GM23338 (cell line): ENCODE measurements around the gene RNU7-1. TPM values are rescaled to one million over a fixed set of nuclear protein-coding genes. Genes with fewer than 3 reads are reported as not detected.

Experiments used
- ATAC-seq: fragments of 200-7000 bp; cut with Tn5 transposase; 3 replicates; pipeline ENCODE4 v1.9.1; 2020
- DNase-seq: peaks from one replicate; pipeline ENCODE4 v3.0.0-alpha.2; 2015; ENCODE audit warnings: low spot score
- H2AFZ ChIP-seq: fragments of 200-600 bp; sonication (generic); 2 replicates; pipeline ENCODE4 v1.8.0; 2016; ENCODE audit warnings: antibody characterized with exemption, mild to moderate bottlenecking, moderate library complexity
- H3F3A ChIP-seq: fragments of 200-600 bp; sonication (generic); replicated peaks from 2 replicates; pipeline ENCODE4 v1.8.0; 2017; ENCODE audit warnings: antibody characterized with exemption, mixed run types, low read depth
- H3K27ac ChIP-seq: fragments of 200-600 bp; sonication (generic); 2 replicates; pipeline ENCODE4 v1.6.1; 2016; ENCODE audit warnings: low read depth
- H3K27me3 ChIP-seq: fragments of 200-600 bp; sonication (generic); 2 replicates; pipeline ENCODE4 v1.8.0; 2016; ENCODE audit warnings: mild to moderate bottlenecking, mixed run types, moderate library complexity; ENCODE audit not compliant: insufficient read depth
- H3K36me3 ChIP-seq: fragments of 200-600 bp; sonication (generic); 2 replicates; pipeline ENCODE4 v1.8.0; 2016; ENCODE audit warnings: mild to moderate bottlenecking; ENCODE audit not compliant: insufficient read depth
- H3K4me1 ChIP-seq: fragments of 200-600 bp; sonication (generic); 2 replicates; pipeline ENCODE4 v1.8.0; 2016; ENCODE audit warnings: mild to moderate bottlenecking, moderate library complexity; ENCODE audit not compliant: insufficient read depth
- H3K4me2 ChIP-seq: fragments of 200-600 bp; sonication (generic); 2 replicates; pipeline ENCODE4 v1.7.1; 2017; ENCODE audit warnings: mixed run types
- H3K4me3 ChIP-seq: fragments of 200-600 bp; sonication (generic); 2 replicates; pipeline ENCODE4 v1.6.1; 2016; ENCODE audit warnings: mixed run types
- H3K79me2 ChIP-seq: fragments of 200-600 bp; sonication (generic); replicated peaks from 2 replicates; pipeline ENCODE4 v1.8.0; 2017; ENCODE audit warnings: mild to moderate bottlenecking; ENCODE audit not compliant: insufficient read depth
- H3K9me2 ChIP-seq: fragments of 200-600 bp; sonication (generic); 2 replicates; pipeline ENCODE4 v1.8.0; 2017; ENCODE audit not compliant: insufficient read depth
- H4K20me1 ChIP-seq: fragments of 200-600 bp; sonication (generic); replicated peaks from 2 replicates; pipeline ENCODE4 v1.8.0; 2017; ENCODE audit warnings: mild to moderate bottlenecking; ENCODE audit not compliant: insufficient read depth
- H3K27ac Mint-ChIP-seq: 2 replicates; pipeline ENCODE4 v1.8.0; 2020; ENCODE audit warnings: inconsistent platforms, mild to moderate bottlenecking, moderate library complexity, mixed read lengths
- H3K27me3 Mint-ChIP-seq: 3 replicates; pipeline ENCODE4 v1.8.0; 2022; ENCODE audit warnings: low read depth, mild to moderate bottlenecking, moderate library complexity, mixed read lengths, inconsistent platforms; ENCODE audit not compliant: insufficient read depth, poor library complexity
- H3K36me3 Mint-ChIP-seq: 3 replicates; pipeline ENCODE4 v1.8.0; 2021; ENCODE audit warnings: low read depth, mild to moderate bottlenecking, inconsistent platforms, moderate library complexity, mixed read lengths
- H3K4me1 Mint-ChIP-seq: 3 replicates; pipeline ENCODE4 v1.8.0; 2020; ENCODE audit warnings: mild to moderate bottlenecking, inconsistent platforms, mixed read lengths
- H3K4me3 Mint-ChIP-seq: 3 replicates; pipeline ENCODE4 v1.8.0; 2021; ENCODE audit warnings: moderate library complexity, mild to moderate bottlenecking, inconsistent platforms, mixed read lengths
- H3K9me3 Mint-ChIP-seq: 3 replicates; pipeline ENCODE4 v1.8.0; 2020; ENCODE audit warnings: moderate library complexity, mild to moderate bottlenecking, inconsistent platforms, mixed read lengths
- CREB1 ChIP-seq: fragments of 250-450 bp; sonication (Bioruptor Pico); IDR thresholded peaks from 2 replicates; pipeline ENCODE4 v1.5.0; 2020; ENCODE audit warnings: low read depth, mild to moderate bottlenecking, moderate library complexity
- CTCF ChIP-seq, 2 experiments: fragments of 200-600 bp in 1 of 2; sonication (generic) in 1 of 2; conservative IDR thresholded peaks; 2 replicates each; pipeline versions ENCODE4 v1.5.1 to v1.6.1; 2016 to 2017; ENCODE audit warnings: antibody characterized with exemption in 2 of 2, low read depth in 2 of 2, mild to moderate bottlenecking in 2 of 2, moderate library complexity in 1 of 2
- ETS1 ChIP-seq: IDR thresholded peaks from 2 replicates; pipeline ENCODE4 v1.6.1; 2016; ENCODE audit warnings: antibody characterized with exemption
- EZH2 ChIP-seq: fragments of 200-600 bp; sonication (generic); IDR thresholded peaks from one replicate; pipeline ENCODE4 v1.8.0; 2017; ENCODE audit warnings: antibody characterized with exemption, mild to moderate bottlenecking, low read depth; ENCODE audit not compliant: unreplicated experiment
- EZH2phosphoT487 ChIP-seq: fragments of 200-600 bp; sonication (generic); IDR thresholded peaks from one replicate; pipeline ENCODE4 v1.8.1; 2018; ENCODE audit warnings: antibody characterized with exemption; ENCODE audit not compliant: unreplicated experiment
- JUNB ChIP-seq: IDR thresholded peaks from one replicate; pipeline ENCODE4 v1.6.1; 2016; ENCODE audit warnings: antibody characterized with exemption; ENCODE audit not compliant: unreplicated experiment
- NANOG ChIP-seq: IDR thresholded peaks from 2 replicates; pipeline ENCODE4 v1.6.1; 2016; ENCODE audit warnings: antibody characterized with exemption, borderline replicate concordance
- POLR2AphosphoS5 ChIP-seq: IDR thresholded peaks from 2 replicates; pipeline ENCODE4 v1.6.1; 2016; ENCODE audit warnings: antibody characterized with exemption, low read depth
- REST ChIP-seq: IDR thresholded peaks from one replicate; pipeline ENCODE4 v1.6.1; 2018; ENCODE audit warnings: antibody characterized with exemption; ENCODE audit not compliant: unreplicated experiment
- STAT1 ChIP-seq: IDR thresholded peaks from one replicate; pipeline ENCODE4 v1.6.1; 2016; ENCODE audit warnings: antibody characterized with exemption; ENCODE audit not compliant: unreplicated experiment
- ZNF114 ChIP-seq: fragments of 250-450 bp; sonication (Bioruptor Pico); IDR thresholded peaks from 2 replicates; pipeline ENCODE4 v1.5.0; 2020; ENCODE audit warnings: mild to moderate bottlenecking, moderate library complexity
- ZNF331 ChIP-seq: fragments of 250-450 bp; sonication (Bioruptor Pico); IDR thresholded peaks from 2 replicates; pipeline ENCODE4 v1.5.0; 2020; ENCODE audit warnings: low read depth, mild to moderate bottlenecking, moderate library complexity
- ZNF462 ChIP-seq: fragments of 250-450 bp; sonication (Bioruptor Pico); IDR thresholded peaks from 2 replicates; pipeline ENCODE4 v1.5.0; 2020; ENCODE audit warnings: mild to moderate bottlenecking, moderate library complexity
- polyA plus RNA-seq: library from polyadenylated mRNA; unstranded; fragments of >200 nt; fragmentation: Nextera tagmentation; extraction: Ambion mirVana; gene quantifications from 2 replicates; pipeline ENCODE4 v1.2.1, GENCODE V29; 2016
- total RNA-seq: library from RNA; depleted of rRNA; stranded (reverse); fragments of >200 nt; shearing (Covaris generic); gene quantifications from 2 replicates; pipeline ENCODE4 v1.2.3, GENCODE V29; 2014

The RNU7-1 gene
- total and polyA plus RNA-seq, 2 experiments from 2014 or later = not detected

GRCh38 chr12:6961278-6961694 is 17.7 kb downstream of the RNU7-1 start:
- Histone ChIP-seq H3K79me2 (peaks cover 17% of the 10 kb centered on the region), H3K4me1 (peaks cover 38% of the 10 kb centered on the region), H4K20me1 (peaks cover 2% of the 10 kb centered on the region; the same call in 1 of the 2 replicates), H3F3A (peaks cover 34% of the 10 kb centered on the region), H2AFZ (no peak overlapping the region), H3K27ac (peak overlapping the region; percentile 91), H3K36me3 (peaks cover 11% of the 10 kb centered on the region), H3K4me3 (peak overlapping the region; percentile 95), H3K4me2 (peak overlapping the region; percentile 98), H3K27me3 (no peaks in the 10 kb centered on the region), H3K9me2 (no peaks in the 10 kb centered on the region)
- Mint-ChIP-seq H3K9me3 (no peaks in the 10 kb centered on the region), H3K4me1 (peaks cover 49% of the 10 kb centered on the region), H3K36me3 (peaks cover 24% of the 10 kb centered on the region), H3K4me3 (peak overlapping the region; percentile 86), H3K27ac (peak overlapping the region; percentile 98), H3K27me3 (peaks cover 25% of the 10 kb centered on the region)
- ATAC-seq (peak; percentile 6), DNase-seq (no peak)
- TF ChIP-seq ZNF462 (CRISPR knock-in tag) (no peak), CREB1 (CRISPR knock-in tag) (no peak), ZNF331 (CRISPR knock-in tag) (no peak), EZH2 (no peak), EZH2phosphoT487 (no peak), STAT1 (no peak), ETS1 (no peak), ZNF114 (no peak), JUNB (no peak), POLR2AphosphoS5 (no peak), NANOG (no peak), REST (no peak), CTCF (conservative IDR thresholded peaks at IDR 0.05; ENCODE audit: low read depth in 2 of 2) (no peak)
